WTC11 (cell line): ENCODE results near the gene NPLOC4. TPM values are rescaled to one million over a fixed set of nuclear protein-coding genes. Genes with fewer than 3 reads are reported as not detected.
A peak's percentile ranks its signal among the peaks of the same experiment; 100 is the strongest.

Experiments
- ATAC-seq: fragments of 200-7000 bp; cut with Tn5 transposase; 2 replicates; pipeline ENCODE4 v1.10.0; 2021; ENCODE audit warnings: mild to moderate bottlenecking, moderate library complexity
- CTCF ChIA-PET: fragments of 300-600 bp; sonication (Branson Sonifier 250); formaldehyde crosslinking; loops from one replicate; lab custom pipeline; 2021; ENCODE audit warnings: antibody characterized with exemption; lab: Charles Lee
- POLR2A ChIA-PET: fragments of 350-600 bp; sonication (Branson Sonifier 250); formaldehyde crosslinking; loops from one replicate; lab custom pipeline; 2021; ENCODE audit warnings: antibody characterized with exemption; lab: Charles Lee
- DNase-seq: peaks from one replicate; pipeline ENCODE4 v3.0.0; 2021; ENCODE audit warnings: low spot score
- H3K27ac Mint-ChIP-seq: 2 replicates; pipeline ENCODE4 v1.8.0; 2021; ENCODE audit warnings: mixed read lengths
- H3K27me3 Mint-ChIP-seq: 2 replicates; pipeline ENCODE4 v1.8.0; 2021; ENCODE audit warnings: low read depth, mild to moderate bottlenecking, moderate library complexity, mixed read lengths
- H3K36me3 Mint-ChIP-seq: 2 replicates; pipeline ENCODE4 v1.8.0; 2021; ENCODE audit warnings: mixed read lengths
- H3K4me1 Mint-ChIP-seq: 2 replicates; pipeline ENCODE4 v1.8.0; 2022; ENCODE audit warnings: mixed read lengths
- H3K4me3 Mint-ChIP-seq: 2 replicates; pipeline ENCODE4 v1.8.0; 2021; ENCODE audit warnings: mild to moderate bottlenecking, moderate library complexity, mixed read lengths
- H3K9me3 Mint-ChIP-seq: 2 replicates; pipeline ENCODE4 v1.8.0; 2021; ENCODE audit warnings: mixed read lengths
- ATF1 ChIP-seq: sonication (generic); formaldehyde crosslinking; IDR thresholded peaks from 2 replicates; pipeline ENCODE4 v1.8.1; 2023; ENCODE audit warnings: mild to moderate bottlenecking, moderate library complexity, missing genetic modification reagents
- ATF3 ChIP-seq: sonication (generic); formaldehyde crosslinking; conservative IDR thresholded peaks from 2 replicates; pipeline ENCODE4 v1.8.1; 2022; ENCODE audit warnings: mild to moderate bottlenecking, missing genetic modification reagents
- E2F1 ChIP-seq: sonication (generic); formaldehyde crosslinking; IDR thresholded peaks from 2 replicates; pipeline ENCODE4 v1.8.0; 2022; ENCODE audit warnings: mild to moderate bottlenecking, missing genetic modification reagents
- E2F5 ChIP-seq: sonication (generic); formaldehyde crosslinking; IDR thresholded peaks from 2 replicates; pipeline ENCODE4 v1.8.1; 2022; ENCODE audit warnings: mild to moderate bottlenecking, moderate library complexity, missing genetic modification reagents
- ELF4 ChIP-seq: sonication (generic); formaldehyde crosslinking; IDR thresholded peaks from 2 replicates; pipeline ENCODE4 v1.8.1; 2022; ENCODE audit warnings: low read depth, mild to moderate bottlenecking, moderate library complexity, missing genetic modification reagents
- ESRRA ChIP-seq: sonication (generic); formaldehyde crosslinking; IDR thresholded peaks from 2 replicates; pipeline ENCODE4 v1.8.1; 2022; ENCODE audit warnings: mild to moderate bottlenecking, missing genetic modification reagents, borderline replicate concordance
- GRHL2 ChIP-seq: fragments of 250-450 bp; sonication (Bioruptor Pico); IDR thresholded peaks from 2 replicates; pipeline ENCODE4 v1.8.0; 2022; ENCODE audit warnings: mild to moderate bottlenecking, moderate library complexity; ENCODE audit not compliant: insufficient replicate concordance, severe bottlenecking
- GTF2I ChIP-seq: fragments of 250-450 bp; sonication (Bioruptor Pico); conservative IDR thresholded peaks from 2 replicates; pipeline ENCODE4 v1.4.0; 2021; ENCODE audit warnings: mild to moderate bottlenecking
- JAZF1 ChIP-seq: fragments of 250-450 bp; sonication (Bioruptor Pico); IDR thresholded peaks from 2 replicates; pipeline ENCODE4 v1.9.0; 2021; ENCODE audit warnings: moderate library complexity, mild to moderate bottlenecking, inconsistent platforms
- JUN ChIP-seq: sonication (generic); formaldehyde crosslinking; IDR thresholded peaks from 2 replicates; pipeline ENCODE4 v1.8.0; 2023; ENCODE audit warnings: mild to moderate bottlenecking, missing genetic modification reagents
- KAT7 ChIP-seq: sonication (generic); formaldehyde crosslinking; IDR thresholded peaks from 2 replicates; pipeline ENCODE4 v1.8.1; 2023; ENCODE audit warnings: missing genetic modification reagents, mild to moderate bottlenecking, borderline replicate concordance
- MLX ChIP-seq: sonication (generic); formaldehyde crosslinking; IDR thresholded peaks from 2 replicates; pipeline ENCODE4 v1.8.1; 2023; ENCODE audit warnings: mild to moderate bottlenecking, missing genetic modification reagents, moderate library complexity
- MXD4 ChIP-seq: fragments of 250-450 bp; sonication (Bioruptor Pico); IDR thresholded peaks from 2 replicates; pipeline ENCODE4 v1.8.0; 2021; ENCODE audit warnings: mild to moderate bottlenecking, moderate library complexity, borderline replicate concordance
- NFATC4 ChIP-seq: fragments of 250-450 bp; sonication (Bioruptor Pico); IDR thresholded peaks from 2 replicates; pipeline ENCODE4 v1.9.0; 2021; ENCODE audit warnings: mild to moderate bottlenecking
- NR2C2 ChIP-seq: sonication (generic); formaldehyde crosslinking; IDR thresholded peaks from 2 replicates; pipeline ENCODE4 v1.8.0; 2022; ENCODE audit warnings: mild to moderate bottlenecking, missing genetic modification reagents
- OVOL2 ChIP-seq: fragments of 250-450 bp; sonication (Bioruptor Pico); IDR thresholded peaks from 2 replicates; pipeline ENCODE4 v1.9.0; 2021; ENCODE audit warnings: mild to moderate bottlenecking, borderline replicate concordance
- SMAD3 ChIP-seq: sonication (generic); formaldehyde crosslinking; IDR thresholded peaks from 2 replicates; pipeline ENCODE4 v1.8.0; 2022; ENCODE audit warnings: missing genetic modification reagents, mild to moderate bottlenecking, borderline replicate concordance
- SMAD4 ChIP-seq: sonication (generic); formaldehyde crosslinking; IDR thresholded peaks from 2 replicates; pipeline ENCODE4 v1.8.0; 2022; ENCODE audit warnings: mild to moderate bottlenecking, missing genetic modification reagents
- ZNF532 ChIP-seq: fragments of 250-450 bp; sonication (Bioruptor Pico); IDR thresholded peaks from 2 replicates; pipeline ENCODE4 v1.9.0; 2021; ENCODE audit warnings: mild to moderate bottlenecking, borderline replicate concordance
- total RNA-seq: library from RNA; stranded (reverse); gene quantifications from 3 replicates; pipeline ENCODE4 v1.2.3, GENCODE V29; 2021

The NPLOC4 gene
- total RNA-seq, 1 experiment from 2014 or later = 83.5 TPM

- TF ChIP-seq E2F1 (CRISPR knock-in tag) = no peak
- no peak for TF ChIP-seq MXD4 (CRISPR knock-in tag)
Observed at GRCh38 chr17:81615401-81615930, 21.4 kb downstream of the NPLOC4 start (continued).

- POLR2A ChIA-PET = no interaction called here
- no peak for ATAC-seq
- Mint-ChIP-seq H3K9me3 (peaks cover 7% of the 10 kb centered on the region), H3K4me3 (no peak overlapping the region), H3K36me3 (peaks cover 72% of the 10 kb centered on the region), H3K27me3 (no peaks in the 10 kb centered on the region), H3K4me1 (no peaks in the 10 kb centered on the region), H3K27ac (no peak overlapping the region)
- DNase-seq = no peak
- CTCF ChIA-PET = no interaction called here
- no peak for TF ChIP-seq KAT7 (CRISPR knock-in tag)
Observed at GRCh38 chr17:81612172-81612970, 24.5 kb downstream of the NPLOC4 start.

GRCh38 chr17:81609541-81610311 lies 27.2 kb downstream of the NPLOC4 start:
- ChIA-PET CTCF (no interaction called here), POLR2A (no interaction called here)
- TF ChIP-seq NFATC4 (CRISPR knock-in tag) = no peak
- no peak for TF ChIP-seq E2F1 (CRISPR knock-in tag)
- no peak for TF ChIP-seq NR2C2 (CRISPR knock-in tag)
- TF ChIP-seq SMAD4 (CRISPR knock-in tag) = no peak
- TF ChIP-seq ZNF532 (CRISPR knock-in tag) = no peak
- no peak for TF ChIP-seq ESRRA (CRISPR knock-in tag)
- TF ChIP-seq JAZF1 (CRISPR knock-in tag) = no peak
- no peak for TF ChIP-seq GRHL2
- H3K4me1 Mint-ChIP-seq = no peaks in the 10 kb centered on the region
- DNase-seq (peak; percentile 15), ATAC-seq (0 out of 2 replicates have a peak, but pooled peaks have one; percentile 30)
- H3K36me3 Mint-ChIP-seq = peaks cover 64% of the 10 kb centered on the region
- no peak overlapping the region for H3K27ac Mint-ChIP-seq
- no peak overlapping the region for H3K4me3 Mint-ChIP-seq
- no peaks in the 10 kb centered on the region for H3K9me3 Mint-ChIP-seq
- no peaks in the 10 kb centered on the region for H3K27me3 Mint-ChIP-seq

GRCh38 chr17:81608605-81609004 lies 28.3 kb downstream of the NPLOC4 start:
- no peaks in the 10 kb centered on the region for H3K4me1 Mint-ChIP-seq
- H3K36me3 Mint-ChIP-seq = peaks cover 68% of the 10 kb centered on the region
- ChIA-PET CTCF (no interaction called here), POLR2A (no interaction called here)
- no peaks in the 10 kb centered on the region for H3K9me3 Mint-ChIP-seq
- DNase-seq (no peak), ATAC-seq (no peak)
- H3K4me3 Mint-ChIP-seq = no peak overlapping the region
- H3K27me3 Mint-ChIP-seq = no peaks in the 10 kb centered on the region
- H3K27ac Mint-ChIP-seq = no peak overlapping the region
- no peak for TF ChIP-seq OVOL2 (CRISPR knock-in tag)
- no peak for TF ChIP-seq ELF4 (CRISPR knock-in tag)
- no peak for TF ChIP-seq GTF2I
- TF ChIP-seq JUN = no peak
- TF ChIP-seq MLX (CRISPR knock-in tag) = no peak
- no peak for TF ChIP-seq E2F5 (CRISPR knock-in tag)
- TF ChIP-seq ATF3 (CRISPR knock-in tag) = no peak
- TF ChIP-seq SMAD3 (CRISPR knock-in tag) = no peak
- no peak for TF ChIP-seq ATF1 (CRISPR knock-in tag)
